Measurements from ENCODE around the gene LYPD1. TPM values are rescaled to one million over a fixed set of nuclear protein-coding genes. Genes with fewer than 3 reads are reported as not detected.

Gene LYPD1
- total and polyA plus RNA-seq, 2 of the 4 experiments (the other 2 are of a cell fraction) = 66.1 to 87.6 TPM

- intact Hi-C loops (cut with micrococcal nuclease) = no loop called here
- WGBS, 2 experiments (ENCODE audit: extremely low coverage in 2 of 2, insufficient read length in 1 of 2) = 60% methylated on average over 1 of the region's 3 CpGs; no CpG with 5 or more reads in 1 of the 2 experiments
- no peaks in the 10 kb centered on the region for H3K9me1 ChIP-seq (ENCODE audit: insufficient read depth, low read length)
- H3K9me3 ChIP-seq (ENCODE audit: control insufficient read depth, insufficient read depth, low read length) = peaks cover 4% of the 10 kb centered on the region; the same call in 1 of the 2 replicates
- H4K91ac ChIP-seq (ENCODE audit: insufficient read depth, low read depth, low read length) = no peak overlapping the region
- H3K14ac ChIP-seq (replicated peaks; ENCODE audit: low read depth, low read length) = no peak overlapping the region
- H3K23ac ChIP-seq (ENCODE audit: low read depth, low read length) = no peak overlapping the region
- no peak overlapping the region for H2BK5ac ChIP-seq (ENCODE audit: low read depth, low read length, poor library complexity, severe bottlenecking)
- H4K20me1 ChIP-seq (ENCODE audit: insufficient read depth, low read length) = no peaks in the 10 kb centered on the region
- in situ Hi-C loops (cut with MboI; ENCODE audit: low sequenced_read_pairs) = no loop called here
- H3K4ac ChIP-seq (ENCODE audit: low read depth, low read length) = no peak overlapping the region
- no peak overlapping the region for H3K56ac ChIP-seq (ENCODE audit: extremely low read depth, insufficient read depth, low read length)
- H3K4me2 ChIP-seq (ENCODE audit: low read depth, low read length) = no peak overlapping the region
- H3K27me3 ChIP-seq (ENCODE audit: control insufficient read depth, insufficient read depth, low read length) = peaks cover 22% of the 10 kb centered on the region
- H2BK120ac ChIP-seq (ENCODE audit: low read depth, low read length) = no peak overlapping the region
- no peaks in the 10 kb centered on the region for H3K36me3 ChIP-seq (ENCODE audit: control insufficient read depth, insufficient read depth, low read length)
- CTCF ChIA-PET = no interaction called here
- H2BK20ac ChIP-seq (ENCODE audit: low read depth, low read length) = no peak overlapping the region
- ATAC-seq (ENCODE audit: low read depth) = no peak
- H4K8ac ChIP-seq (ENCODE audit: low read depth in 2 of 2, low read length in 2 of 2) = no peak overlapping the region
- H2BK15ac ChIP-seq (ENCODE audit: low read depth, low read length) = no peak overlapping the region
- BruUV-seq (replicated peaks) = no TSS peak
- no peak overlapping the region for H3K4me3 ChIP-seq (ENCODE audit: insufficient read depth, low read depth, low read length)
- H3K4me1 ChIP-seq (ENCODE audit: control insufficient read depth, insufficient read depth, low read length) = no peaks in the 10 kb centered on the region
- no peak overlapping the region for H2AFZ ChIP-seq (replicated peaks; ENCODE audit: low read length, poor library complexity)
- no peak overlapping the region for H3K18ac ChIP-seq (ENCODE audit: low read depth, low read length)
- H2AK5ac ChIP-seq (ENCODE audit: low read depth, low read length) = no peak overlapping the region
- no peak overlapping the region for H2AK9ac ChIP-seq (replicated peaks; ENCODE audit: low read depth, low read length, poor library complexity)
- H3K79me1 ChIP-seq (ENCODE audit: low read depth in 1 of 2, low read length in 2 of 2) = no peaks in the 10 kb centered on the region
- no peak for DNase-seq
- no peak overlapping the region for H3K27ac ChIP-seq (ENCODE audit: insufficient read depth, low read length)
- dilution Hi-C loops (cut with HindIII; ENCODE audit: low sequenced_read_pairs, unreplicated experiment) = no loop called here
- TF ChIP-seq BHLHE40 (IDR thresholded peaks at IDR 0.05; ENCODE audit: low read depth, low read length) (no peak), CTCF (conservative IDR thresholded peaks at IDR 0.05; ENCODE audit: low read depth, low read length) (no peak), SMC3 (IDR thresholded peaks at IDR 0.05; ENCODE audit: low read depth, low read length) (no peak), CEBPB (IDR thresholded peaks at IDR 0.05; ENCODE audit: low read depth, low read length) (no peak), CHD1 (IDR thresholded peaks at IDR 0.05; ENCODE audit: low read depth, low read length) (no peak), FOS (IDR thresholded peaks at IDR 0.05; ENCODE audit: low read depth, low read length) (no peak), ELK1 (IDR thresholded peaks at IDR 0.05; ENCODE audit: borderline replicate concordance, low read depth, low read length) (no peak), MAFK (IDR thresholded peaks at IDR 0.05; ENCODE audit: low read depth, low read length) (no peak), RFX5 (IDR thresholded peaks at IDR 0.05; ENCODE audit: low read depth, low read length) (no peak), RAD21 (IDR thresholded peaks at IDR 0.05; ENCODE audit: low read length) (no peak), USF2 (IDR thresholded peaks at IDR 0.05; ENCODE audit: low read depth, low read length) (no peak), MAZ (IDR thresholded peaks at IDR 0.05; ENCODE audit: borderline replicate concordance, low read depth, low read length) (no peak), POLR2A (IDR thresholded peaks at IDR 0.05; ENCODE audit: low read depth, low read length) (no peak), NFE2L2 (IDR thresholded peaks at IDR 0.05; ENCODE audit: low read depth, low read length) (no peak), RCOR1 (IDR thresholded peaks at IDR 0.05; ENCODE audit: insufficient replicate concordance, low read length) (no peak)
- POLR2A ChIA-PET (ENCODE audit: unreplicated experiment) = no interaction called here
- H4K5ac ChIP-seq (ENCODE audit: low read depth, low read length) = no peak overlapping the region
- H3K9ac ChIP-seq (ENCODE audit: low read depth, low read length) = no peak overlapping the region
Measured at GRCh38 chr2:132598536-132598935, 71.5 kb downstream of the LYPD1 start.

All from IMR-90 (cell line).